ENCODE measurements around the gene TFEC.

Gene TFEC

DNA sequence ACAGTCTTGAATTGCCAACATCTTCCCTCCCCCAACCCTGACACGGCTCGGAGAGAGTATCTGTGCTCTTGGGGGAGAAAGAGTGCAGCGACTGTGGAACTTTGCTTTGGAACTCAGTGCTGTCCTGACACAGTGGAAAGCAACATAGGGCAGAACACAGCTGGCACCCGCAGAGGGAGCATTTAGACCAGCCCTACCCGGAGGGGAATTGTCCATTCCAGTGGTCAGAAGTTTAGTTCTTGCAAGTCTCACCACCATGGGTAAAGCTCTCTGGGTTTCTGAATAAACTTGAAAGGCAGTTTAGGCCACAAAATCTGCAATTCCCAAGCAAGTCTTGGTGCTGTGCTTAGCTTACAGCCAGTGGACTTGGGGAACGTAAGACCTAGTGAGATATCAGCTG lies 34.9 kb downstream of the TFEC start:
- no peak for DNase-seq (ENCODE audit: low read depth in 1 of 2, low spot score in 1 of 2)

DNA sequence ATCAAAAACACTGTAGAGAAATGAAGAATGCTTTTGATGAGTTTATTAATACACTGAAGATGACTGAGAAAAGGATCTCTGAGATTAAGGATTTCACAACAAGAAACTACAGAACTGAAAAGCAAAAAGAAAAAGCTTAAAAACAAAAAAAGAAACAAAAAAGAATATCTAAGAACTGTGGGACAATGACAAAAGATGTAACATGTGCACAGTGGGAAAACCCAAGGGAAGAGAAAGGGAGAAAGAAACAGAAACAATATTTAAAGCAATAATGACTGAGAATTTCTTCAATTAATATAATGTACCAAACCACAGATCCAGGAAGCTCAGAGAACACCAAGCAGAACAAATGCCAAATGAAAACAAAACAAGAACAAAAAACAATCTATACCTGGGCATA lies 42.2 kb downstream of the TFEC start:
- DNase-seq (ENCODE audit: low read depth in 1 of 2, low spot score in 1 of 2) = no peak

DNA sequence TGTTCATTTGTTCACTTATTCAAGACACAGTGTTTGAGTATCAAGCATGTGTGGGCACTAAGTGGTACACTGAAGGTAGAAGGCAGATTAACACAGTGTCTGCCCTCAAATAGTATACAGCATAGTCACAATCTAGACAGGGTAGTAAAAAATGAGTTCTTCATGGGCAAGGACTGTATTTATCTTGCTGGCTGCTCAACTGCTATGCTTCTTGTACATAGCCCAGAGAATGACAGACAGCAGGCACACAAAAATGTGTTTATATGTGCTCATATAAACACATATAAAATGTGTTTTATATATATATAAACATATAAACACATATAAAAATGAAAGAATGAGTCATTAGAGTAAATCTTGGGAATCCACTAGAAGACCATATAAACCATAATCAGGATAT lies 43.1 kb downstream of the TFEC start:
- DNase-seq (ENCODE audit: low read depth in 1 of 2, low spot score in 1 of 2) = no peak

DNA sequence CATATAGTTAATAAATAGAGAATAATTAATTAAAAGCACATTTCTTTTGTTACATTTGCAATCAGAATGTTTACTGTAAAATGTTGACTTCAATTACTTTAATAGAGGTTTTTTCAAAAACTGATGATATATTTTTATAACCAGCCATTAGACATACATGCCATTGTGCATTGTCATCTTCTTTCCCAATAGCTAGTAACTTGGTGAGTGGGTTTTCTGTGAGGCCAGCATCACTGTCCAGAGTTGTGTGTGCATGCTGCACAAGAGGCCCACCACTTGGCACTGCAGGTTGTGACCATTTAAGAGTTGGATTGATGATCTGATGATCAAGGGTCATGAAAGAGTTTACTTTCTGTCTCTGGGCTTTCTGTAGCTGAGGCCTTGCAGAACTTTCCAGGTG lies 46.5 kb downstream of the TFEC start:
- DNase-seq (ENCODE audit: low read depth in 1 of 2, low spot score in 1 of 2) = no peak

DNA sequence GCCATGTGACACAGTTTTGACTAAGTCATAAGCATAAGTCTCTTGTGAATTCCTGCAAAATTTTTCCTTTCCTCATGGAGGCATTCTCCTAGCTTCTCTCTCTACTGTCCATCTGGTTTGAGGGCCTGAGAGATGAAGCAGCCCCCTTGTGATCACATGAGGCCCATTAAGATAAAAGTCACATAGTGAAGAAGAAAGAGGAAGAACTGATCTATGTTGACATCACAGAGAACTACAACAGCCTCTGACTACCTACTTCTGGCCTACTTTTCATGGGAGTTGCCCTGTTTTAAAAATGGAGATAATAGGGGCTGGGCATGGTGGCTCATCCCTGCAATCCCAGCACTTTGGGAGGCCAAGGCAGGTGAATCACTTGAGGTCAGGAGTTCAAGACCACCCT lies 50.4 kb downstream of the TFEC start:
- DNase-seq (ENCODE audit: low read depth in 1 of 2, low spot score in 1 of 2) = no peak

DNA sequence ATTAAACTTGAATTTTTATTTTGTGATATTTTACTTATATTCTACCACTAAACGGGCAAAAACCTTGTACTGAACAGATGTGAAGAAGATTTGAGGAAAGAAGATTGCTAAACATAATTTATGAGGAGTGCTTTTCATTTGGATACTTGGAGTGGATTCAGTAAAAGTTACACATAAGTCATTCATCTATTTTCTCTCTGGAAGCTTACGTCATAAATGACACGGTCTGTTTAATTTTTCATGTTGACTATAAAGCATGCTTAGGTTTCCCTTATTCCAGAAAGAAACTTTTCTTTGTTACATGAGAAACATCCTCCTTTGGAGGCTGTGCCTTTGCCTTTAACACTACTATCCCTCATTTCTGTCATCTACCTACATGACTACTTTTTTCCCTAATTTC lies 53.9 kb downstream of the TFEC start:
- no peak for DNase-seq (ENCODE audit: low read depth in 1 of 2, low spot score in 1 of 2)

DNA sequence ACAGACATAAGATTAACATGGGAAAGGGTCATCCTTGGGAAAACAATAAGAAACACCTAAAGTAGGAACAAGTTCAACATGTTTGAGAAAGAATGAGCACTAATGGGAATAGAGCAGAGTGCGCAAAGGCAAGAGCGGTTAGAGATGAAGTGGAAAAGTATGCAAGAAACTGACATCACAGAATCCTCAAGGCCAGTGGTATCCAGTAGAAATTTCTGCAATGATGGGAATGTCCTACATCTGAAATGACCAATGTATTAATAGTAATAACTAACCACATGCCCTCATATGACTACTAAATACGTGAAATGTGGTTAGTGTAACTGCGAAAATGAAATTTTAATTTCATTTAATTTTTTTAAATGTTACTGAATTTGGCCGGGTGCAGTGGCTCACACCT lies 54.8 kb downstream of the TFEC start:
- no peak for DNase-seq (ENCODE audit: low read depth in 1 of 2, low spot score in 1 of 2)

DNA sequence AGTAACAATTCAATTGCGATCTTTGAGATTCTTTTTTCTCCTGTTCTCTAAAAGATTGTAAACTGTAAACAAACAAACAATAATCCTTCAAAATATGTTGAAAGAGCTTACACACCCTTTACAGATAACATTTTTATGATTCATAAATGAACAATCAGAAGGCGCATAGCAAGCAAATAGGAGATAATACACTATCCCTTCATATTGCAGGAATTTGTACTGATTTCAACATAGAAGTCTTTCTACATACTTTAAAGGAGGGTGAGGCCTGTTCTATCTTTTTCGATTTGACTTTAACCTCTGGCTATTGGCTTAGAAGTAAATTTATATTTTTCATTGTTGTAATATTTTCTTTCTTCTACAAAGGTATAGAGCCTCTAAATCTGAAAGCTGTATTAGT lies 57.2 kb downstream of the TFEC start:
- DNase-seq (ENCODE audit: low read depth in 1 of 2, low spot score in 1 of 2) = no peak

DNA sequence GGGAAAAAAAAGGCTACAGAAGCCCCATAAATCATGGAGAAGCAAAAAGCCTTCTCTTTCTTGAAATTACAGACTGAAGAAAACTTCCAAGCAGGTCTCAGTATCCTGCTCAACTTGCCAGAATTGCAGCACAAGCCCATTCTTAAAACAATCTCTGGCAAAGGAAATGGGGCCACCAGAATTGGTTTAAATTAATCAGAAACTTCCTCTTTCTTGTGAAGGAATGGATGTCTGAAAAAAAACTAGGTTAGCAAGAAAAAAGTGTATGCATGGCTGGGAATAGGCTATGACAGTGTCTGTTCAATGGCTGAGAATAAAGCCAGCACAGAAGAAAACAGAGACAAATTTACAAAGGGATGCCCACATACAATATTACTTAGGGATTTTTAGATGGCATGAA lies 59.1 kb downstream of the TFEC start:
- no peak for DNase-seq (ENCODE audit: low read depth in 1 of 2, low spot score in 1 of 2)

DNA sequence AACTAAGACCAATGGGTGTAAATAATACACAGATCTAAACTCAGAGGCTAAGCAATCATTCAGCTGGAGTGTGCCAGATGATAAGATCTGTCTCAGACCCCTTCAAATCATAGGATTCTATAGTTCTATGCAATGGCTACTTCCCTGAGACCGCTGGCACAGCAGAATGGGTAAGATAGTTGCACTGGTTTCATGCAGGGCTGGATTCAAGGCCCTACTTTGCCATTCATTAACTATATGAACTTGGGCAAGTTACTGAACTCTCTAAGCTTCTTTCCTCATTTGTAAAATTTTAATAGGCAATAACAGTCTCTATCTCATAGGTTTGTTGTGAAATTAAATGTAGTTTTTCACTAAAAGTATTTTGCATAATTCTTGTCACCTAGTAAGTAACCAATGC lies 62.0 kb downstream of the TFEC start:
- DNase-seq (ENCODE audit: low read depth in 1 of 2, low spot score in 1 of 2) = no peak

DNA sequence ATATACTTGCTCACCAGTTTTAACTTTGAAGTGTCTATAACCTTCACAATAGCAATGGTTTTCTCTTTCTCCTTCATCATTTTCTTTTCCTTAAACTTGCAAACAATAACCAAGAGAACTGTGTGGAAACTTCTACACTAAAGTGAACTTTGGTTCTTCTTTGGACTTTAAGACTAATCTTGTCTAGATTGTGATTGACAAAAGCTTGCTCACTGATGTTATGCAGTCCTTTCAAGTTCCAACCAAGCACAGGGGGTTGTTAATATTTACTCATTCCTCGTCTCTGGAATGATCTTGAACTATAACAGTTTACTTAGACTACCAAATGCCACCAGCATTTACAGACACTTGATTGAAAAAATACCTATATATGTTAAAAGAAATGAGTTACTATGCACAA lies 62.4 kb downstream of the TFEC start:
- DNase-seq (ENCODE audit: low read depth in 1 of 2, low spot score in 1 of 2) = no peak

DNA sequence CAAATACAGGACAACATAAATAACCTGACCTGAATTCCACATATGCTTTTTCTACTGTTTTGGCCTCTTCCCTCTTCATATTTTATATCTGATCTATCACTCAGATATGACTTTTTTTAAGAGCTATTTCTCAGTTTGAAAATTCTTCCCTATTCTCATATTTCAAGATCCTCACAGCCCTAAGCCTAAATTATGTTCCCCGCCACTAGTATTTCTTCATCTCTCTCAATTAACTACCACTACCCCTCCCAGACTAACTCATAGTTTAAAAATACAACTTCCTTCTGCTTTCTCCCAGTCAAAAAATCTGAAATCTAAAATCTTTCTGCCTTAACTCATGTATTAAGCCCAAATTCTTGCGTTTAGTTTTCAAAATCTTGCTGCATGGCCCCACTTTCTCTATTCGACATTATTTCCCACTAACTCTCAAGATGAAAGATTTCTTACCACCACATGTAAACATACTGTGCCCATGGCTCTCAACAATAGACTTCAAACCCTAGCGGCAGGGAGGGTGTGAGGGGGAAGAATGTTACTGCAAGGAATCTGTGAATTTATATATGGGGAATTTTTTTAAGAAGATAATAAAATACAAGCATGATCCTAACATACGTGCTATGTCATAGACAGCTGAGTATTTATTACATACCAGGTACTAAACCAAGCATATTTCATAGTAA lies 64.6 kb downstream of the TFEC start:
- DNase-seq (ENCODE audit: low read depth in 1 of 2, low spot score in 1 of 2) = no peak

DNA sequence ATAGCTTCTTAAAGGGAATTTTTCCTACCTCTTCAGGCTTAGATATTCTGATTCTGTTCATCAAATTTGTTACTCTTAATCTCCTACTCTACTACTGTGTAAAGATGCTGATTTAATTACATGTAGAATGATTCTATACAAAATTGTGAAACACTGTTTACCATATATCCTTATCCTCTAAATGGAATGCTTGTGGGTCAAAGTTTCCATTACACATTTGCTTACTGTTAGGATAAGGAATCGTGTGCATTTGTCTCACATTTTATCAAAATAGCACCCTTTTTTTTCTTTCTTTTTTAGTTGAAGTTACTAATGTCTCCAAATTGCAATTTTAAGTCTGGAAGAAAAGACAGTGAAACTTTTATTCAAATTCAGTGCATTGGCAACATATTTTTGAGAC lies 65.3 kb downstream of the TFEC start:
- DNase-seq (ENCODE audit: low read depth in 1 of 2, low spot score in 1 of 2) = no peak

DNA sequence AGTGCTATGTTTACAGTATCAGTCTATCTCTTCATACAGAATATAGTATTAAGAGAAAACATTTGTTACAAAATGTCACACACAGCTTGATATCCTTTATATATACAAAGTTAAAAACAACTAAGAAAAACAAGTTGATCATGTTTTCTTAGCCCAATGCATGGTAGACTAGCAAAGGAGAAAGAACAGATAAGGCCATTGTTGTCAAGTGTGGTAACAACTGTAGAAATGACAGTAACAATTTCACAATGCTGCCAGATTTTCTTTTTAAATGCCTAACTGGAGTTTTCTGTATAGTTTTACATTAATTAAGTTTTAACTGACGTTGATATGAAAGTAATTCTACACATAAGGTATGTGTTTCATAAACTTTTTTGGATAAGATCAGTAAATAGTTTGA lies 65.8 kb downstream of the TFEC start:
- DNase-seq (ENCODE audit: low read depth in 1 of 2, low spot score in 1 of 2) = no peak

DNA sequence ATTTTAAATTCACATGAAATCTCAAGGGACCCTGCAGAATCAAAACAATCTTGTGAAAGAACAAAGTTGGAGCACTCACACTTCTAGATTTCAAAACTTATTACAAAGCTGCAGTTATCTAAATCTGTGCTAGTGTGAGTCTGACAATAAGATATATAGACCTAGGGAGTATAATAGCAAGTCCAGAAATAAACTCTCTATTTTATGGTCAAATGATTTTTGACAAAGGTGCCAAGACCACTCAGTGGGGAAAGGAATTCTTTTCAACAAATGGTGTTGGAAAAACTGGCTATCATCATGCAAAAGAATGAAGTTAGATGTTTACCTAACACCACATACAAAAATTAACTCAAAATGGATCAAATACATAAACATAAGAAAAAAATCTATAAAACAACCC lies 68.2 kb downstream of the TFEC start:
- no peak for DNase-seq (ENCODE audit: low read depth in 1 of 2, low spot score in 1 of 2)

DNA sequence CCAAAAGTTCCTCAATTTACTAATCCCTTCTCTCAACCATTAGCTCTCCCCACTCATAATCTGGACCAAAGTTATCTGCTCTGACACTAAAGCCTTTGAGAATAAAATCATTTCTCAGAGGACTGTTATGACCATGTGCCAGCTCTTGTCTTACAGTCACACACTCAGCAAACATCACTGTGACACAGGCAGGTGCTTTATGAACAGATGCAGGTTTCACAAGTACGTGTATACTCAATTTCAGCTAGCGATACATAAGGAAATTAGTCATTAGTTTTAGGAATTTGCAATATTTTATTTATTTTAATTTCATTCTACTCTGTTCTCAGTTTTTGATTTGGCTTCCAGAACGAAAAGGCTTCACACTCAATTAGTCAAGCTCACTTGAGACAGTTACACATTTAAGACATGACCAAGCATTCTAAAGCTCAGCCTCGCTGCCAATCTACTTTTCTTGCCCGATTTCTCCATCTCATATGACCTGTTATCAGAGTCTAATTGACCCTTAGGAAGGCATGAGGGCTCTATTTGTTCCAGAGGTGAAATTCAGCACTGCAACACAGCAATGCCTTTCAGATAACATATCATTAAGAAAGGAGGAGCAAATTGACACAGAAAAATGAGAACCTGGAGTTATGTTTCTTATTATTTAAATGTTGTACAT lies 76.8 kb downstream of the TFEC start:
- DNase-seq (ENCODE audit: low read depth in 1 of 2, low spot score in 1 of 2) = no peak

DNA sequence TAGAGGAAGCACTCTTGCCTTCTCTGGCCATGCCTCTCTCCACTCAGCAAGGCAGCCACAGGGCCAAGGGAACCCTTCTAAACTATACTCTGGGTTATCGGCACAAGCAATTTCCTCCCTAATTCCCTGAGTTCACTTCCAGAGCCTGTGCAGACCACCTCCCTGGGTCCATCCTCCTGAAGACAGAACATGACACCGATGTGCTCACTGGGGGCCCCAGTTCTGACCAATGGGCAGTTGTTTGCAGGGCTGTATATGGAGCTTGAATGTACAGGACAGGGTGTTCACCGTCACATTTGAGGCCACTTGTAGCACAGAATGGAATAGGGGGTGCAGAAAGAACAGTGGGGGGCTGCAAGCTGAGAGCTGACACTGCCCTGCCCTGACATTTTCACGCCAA lies 77.7 kb downstream of the TFEC start:
- no peak for DNase-seq (ENCODE audit: low read depth in 1 of 2, low spot score in 1 of 2)

DNA sequence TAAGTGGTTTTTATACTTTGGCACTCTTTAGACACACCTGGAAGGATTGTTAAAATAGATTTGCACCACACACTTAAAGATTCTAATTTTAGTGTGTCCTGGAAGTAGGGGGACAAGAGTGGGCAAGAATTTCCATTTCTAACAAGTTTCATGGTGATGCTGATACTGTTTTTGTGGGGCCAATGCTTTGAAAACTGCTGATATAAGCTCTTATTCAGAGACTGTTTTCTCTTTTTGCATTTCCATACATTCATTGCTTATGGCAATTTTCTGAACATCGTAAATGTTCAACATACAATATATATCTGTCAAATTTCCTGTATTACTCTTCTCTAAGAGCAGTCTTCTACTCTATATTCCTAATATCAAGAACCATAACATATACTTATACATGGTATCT lies 79.0 kb downstream of the TFEC start:
- DNase-seq (ENCODE audit: low read depth in 1 of 2, low spot score in 1 of 2) = no peak

DNA sequence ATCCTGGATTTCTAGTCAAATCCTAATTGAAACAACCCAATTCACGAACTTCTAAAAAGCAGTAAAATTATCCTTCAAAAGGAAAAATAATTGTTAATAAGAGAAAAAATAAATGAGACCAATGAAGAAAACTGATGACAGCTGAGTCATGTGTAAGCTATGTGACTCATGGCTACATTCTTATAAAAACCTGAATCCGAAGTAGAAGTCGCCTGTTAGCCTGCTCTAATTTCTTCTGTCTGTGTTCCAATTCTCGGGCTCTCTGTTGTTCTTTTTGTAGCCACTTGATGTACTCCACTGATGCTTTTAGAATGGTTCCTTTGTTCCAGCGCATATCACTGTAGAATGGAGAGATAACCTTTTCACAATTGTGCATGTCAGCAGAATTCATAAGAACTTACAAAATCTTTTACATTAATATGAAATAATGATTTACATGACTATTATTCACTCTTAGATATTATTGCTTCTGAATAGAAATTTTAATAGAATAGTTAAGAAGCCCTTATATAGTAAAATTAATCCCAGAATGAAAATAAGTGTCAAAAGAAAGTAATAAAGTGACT lies 88.8 kb downstream of the TFEC start:
- DNase-seq (ENCODE audit: low read depth in 1 of 2, low spot score in 1 of 2) = no peak

DNA sequence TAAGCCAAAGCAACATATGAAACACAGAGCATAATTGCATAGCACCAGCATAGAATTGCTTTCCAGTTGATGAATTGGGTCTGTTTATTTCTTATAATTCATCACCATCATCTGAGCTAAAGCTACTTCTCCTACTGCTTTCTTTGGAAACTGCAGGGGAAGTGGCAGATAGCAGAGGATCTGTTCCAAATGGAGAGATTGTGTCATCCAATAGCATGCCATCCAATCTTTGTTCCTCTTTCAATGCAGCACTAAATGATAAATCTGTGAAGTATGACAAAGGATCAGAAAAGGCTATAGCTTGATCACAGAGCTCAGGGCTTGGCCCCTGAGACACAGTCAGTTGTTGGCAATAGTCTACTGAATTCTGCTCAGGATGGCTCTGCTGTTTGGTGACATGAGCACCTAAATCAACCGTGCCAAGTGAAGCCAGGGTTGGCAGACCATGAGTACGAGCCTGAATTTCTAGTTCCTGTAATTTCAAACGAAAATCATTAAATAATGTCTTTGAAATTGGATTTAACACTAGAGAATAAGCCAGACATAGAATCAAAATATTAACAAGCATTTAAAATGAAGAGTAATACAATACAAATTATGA lies 90.0 kb downstream of the TFEC start:
- no peak for DNase-seq (ENCODE audit: low read depth in 1 of 2, low spot score in 1 of 2)

DNA sequence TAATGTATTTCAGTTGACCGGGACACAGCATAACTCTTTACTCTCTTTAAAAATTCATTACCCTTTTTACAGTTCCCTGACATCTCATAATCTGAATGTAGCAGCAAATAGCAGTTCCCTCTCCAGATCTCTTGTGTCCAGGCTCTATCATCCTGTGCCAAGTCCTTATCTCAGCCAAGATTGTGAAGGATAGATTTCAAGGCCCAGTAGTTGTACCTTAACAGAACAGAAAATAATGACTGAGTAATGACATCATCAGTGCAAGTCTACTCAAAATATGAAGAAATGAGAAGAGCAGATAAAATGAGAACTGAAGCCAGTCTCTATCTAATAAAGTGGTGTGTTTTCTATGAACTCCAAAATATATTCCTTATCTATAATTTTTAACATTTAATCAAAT lies 92.6 kb downstream of the TFEC start:
- no peak for DNase-seq (ENCODE audit: low read depth in 1 of 2, low spot score in 1 of 2)

DNA sequence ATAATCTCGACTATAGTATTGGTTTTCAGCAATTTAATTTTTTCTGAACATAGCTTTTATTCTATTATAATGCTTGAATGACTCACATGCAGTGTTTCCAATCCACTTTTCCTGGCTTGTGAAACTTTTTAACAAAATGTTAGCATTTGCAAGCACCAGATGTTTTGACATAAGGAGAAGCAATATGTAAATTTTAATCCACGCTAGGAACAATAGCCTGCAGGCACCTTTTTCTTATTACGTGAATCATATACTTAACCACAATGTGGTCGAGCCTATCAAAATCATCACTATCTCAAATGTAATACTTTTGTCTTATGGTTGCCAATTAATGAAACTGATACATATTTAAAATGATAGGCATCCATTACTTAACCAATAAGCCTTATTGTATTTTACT lies 97.1 kb downstream of the TFEC start:
- no peak for DNase-seq (ENCODE audit: low read depth in 1 of 2, low spot score in 1 of 2)

DNA sequence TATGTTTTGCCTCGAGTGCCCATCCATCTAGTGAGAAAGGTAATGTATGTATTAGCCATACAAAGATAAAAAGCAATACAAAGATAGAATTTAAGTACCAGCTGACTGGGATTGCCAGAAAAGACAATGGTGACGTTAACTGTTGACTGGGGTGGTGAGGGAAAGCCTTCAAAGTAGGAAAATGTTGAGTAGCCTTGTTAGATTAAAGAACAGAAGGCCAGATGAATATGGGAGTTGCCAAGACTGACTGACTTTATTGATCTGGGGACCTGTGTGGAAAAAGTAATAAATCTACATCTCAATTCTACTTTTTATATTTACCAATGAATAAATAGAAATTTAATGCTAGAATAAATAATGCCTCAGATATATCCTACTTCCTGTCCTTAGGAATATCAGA lies 97.7 kb downstream of the TFEC start:
- no peak for DNase-seq (ENCODE audit: low read depth in 1 of 2, low spot score in 1 of 2)
